ENCODE results near the gene CHRNE.

CHRNE gene

DNA sequence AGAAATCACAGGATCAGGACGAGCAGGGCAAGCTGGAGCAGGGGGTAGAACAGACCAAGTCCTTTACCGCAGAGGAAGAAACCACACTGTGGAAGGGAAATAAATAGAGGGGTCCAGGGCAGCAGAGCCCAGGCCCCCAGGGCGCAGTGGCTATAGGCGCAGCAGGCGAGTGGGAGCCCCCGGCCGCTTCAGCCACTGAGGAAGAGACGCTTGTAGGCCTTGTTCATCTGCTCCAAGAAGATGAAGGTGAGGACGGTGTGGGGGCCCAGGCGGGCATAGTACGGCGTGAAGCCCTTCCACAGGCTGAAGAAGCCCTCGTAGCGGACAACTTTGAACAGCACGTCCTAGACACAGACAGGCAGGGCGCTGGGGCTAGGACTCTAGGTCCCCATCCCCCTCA is 34.7 kb upstream of the CHRNE start:
- H3K4me1 ChIP-seq (ENCODE audit: insufficient read depth, low read length, severe bottlenecking): peaks cover 34% of the 10 kb centered on the region
- TF ChIP-seq EZH2 (IDR thresholded peaks at IDR 0.05; ENCODE audit: borderline replicate concordance, low read length) (no peak), CTCF (IDR thresholded peaks at IDR 0.05; ENCODE audit: low read length) (no peak)
- H3K4me3 ChIP-seq (ENCODE audit: low read depth, low read length, poor library complexity, severe bottlenecking): no peak overlapping the region
- H3K36me3 ChIP-seq (ENCODE audit: insufficient read depth, low read length): peaks cover 48% of the 10 kb centered on the region
- H3K27ac ChIP-seq (ENCODE audit: low read depth, low read length, poor library complexity, severe bottlenecking): no peak overlapping the region
- H3K79me2 ChIP-seq (ENCODE audit: insufficient read depth, low read length): peaks cover 16% of the 10 kb centered on the region; the same call in 1 of the 2 replicates
- no peak overlapping the region for H3K4me2 ChIP-seq (ENCODE audit: low read length)
- H3K27me3 ChIP-seq (ENCODE audit: insufficient read depth, low read length): no peaks in the 10 kb centered on the region
- no peak overlapping the region for H3K9ac ChIP-seq (ENCODE audit: low read length)
- no peaks in the 10 kb centered on the region for H3K9me3 ChIP-seq (ENCODE audit: low read length)
- H3F3A ChIP-seq (ENCODE audit: insufficient read depth, low read length): no peaks in the 10 kb centered on the region
- H3K9me2 ChIP-seq (ENCODE audit: low read depth, low read length): no peaks in the 10 kb centered on the region
- H4K20me1 ChIP-seq (ENCODE audit: insufficient read depth, low read length): no peaks in the 10 kb centered on the region
- H2AFZ ChIP-seq (ENCODE audit: low read length): no peak overlapping the region

DNA sequence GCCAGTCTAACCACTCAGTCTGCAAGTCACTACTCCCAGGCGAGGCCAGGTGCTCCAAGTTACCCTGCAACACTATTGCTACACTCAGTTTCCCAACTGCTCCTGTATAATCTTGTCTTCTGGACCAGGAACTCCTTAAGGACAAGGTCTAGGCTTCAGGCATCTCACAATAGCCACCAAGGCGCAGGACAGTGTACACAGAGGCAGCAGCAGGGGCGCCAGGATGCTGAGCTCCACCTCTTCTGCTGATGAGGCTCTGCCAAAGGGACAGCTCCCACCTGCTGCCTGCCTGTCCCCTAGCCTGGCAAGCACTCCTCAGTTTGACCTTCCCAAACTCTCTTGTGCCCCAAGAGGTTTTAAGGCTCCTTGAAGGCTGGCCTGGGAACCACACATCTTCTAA is 33.5 kb upstream of the CHRNE start:
- Histone ChIP-seq H3K79me2 (ENCODE audit: insufficient read depth, low read length) (peaks cover 16% of the 10 kb centered on the region; the same call in 1 of the 2 replicates), H3F3A (ENCODE audit: insufficient read depth, low read length) (no peaks in the 10 kb centered on the region), H3K9ac (ENCODE audit: low read length) (no peak overlapping the region), H3K9me3 (ENCODE audit: low read length) (no peaks in the 10 kb centered on the region), H3K4me2 (ENCODE audit: low read length) (no peak overlapping the region), H3K4me3 (ENCODE audit: low read depth, low read length, poor library complexity, severe bottlenecking) (no peak overlapping the region), H4K20me1 (ENCODE audit: insufficient read depth, low read length) (no peaks in the 10 kb centered on the region), H3K9me2 (ENCODE audit: low read depth, low read length) (no peaks in the 10 kb centered on the region), H3K27me3 (ENCODE audit: insufficient read depth, low read length) (no peaks in the 10 kb centered on the region), H3K4me1 (ENCODE audit: insufficient read depth, low read length, severe bottlenecking) (peaks cover 22% of the 10 kb centered on the region), H3K27ac (ENCODE audit: low read depth, low read length, poor library complexity, severe bottlenecking) (no peak overlapping the region), H2AFZ (ENCODE audit: low read length) (no peak overlapping the region), H3K36me3 (ENCODE audit: insufficient read depth, low read length) (peaks cover 37% of the 10 kb centered on the region)
- no peak for TF ChIP-seq EZH2 (IDR thresholded peaks at IDR 0.05; ENCODE audit: borderline replicate concordance, low read length)
- no peak for TF ChIP-seq CTCF (IDR thresholded peaks at IDR 0.05; ENCODE audit: low read length)

DNA sequence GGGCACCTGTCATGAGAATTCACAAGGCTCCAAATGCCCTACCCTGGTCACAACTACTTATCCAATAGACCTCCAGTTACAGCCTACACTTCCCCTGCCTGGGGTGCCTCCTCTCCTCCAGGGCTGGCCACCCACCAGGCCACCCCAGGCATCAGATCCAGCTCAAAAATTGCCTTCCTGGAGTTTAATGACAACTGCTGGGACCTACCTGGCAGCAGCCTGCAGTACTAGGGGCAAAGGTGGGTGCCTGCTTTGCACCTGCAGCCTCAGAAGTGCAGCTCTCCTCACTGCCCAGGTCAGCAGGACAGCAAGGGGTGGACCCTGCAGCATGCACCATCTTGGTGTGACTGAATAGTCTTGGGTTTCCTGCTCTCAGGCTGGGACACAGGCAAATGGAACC is 32.8 kb upstream of the CHRNE start:
- no peaks in the 10 kb centered on the region for H3K9me3 ChIP-seq (ENCODE audit: low read length)
- no peaks in the 10 kb centered on the region for H3K27me3 ChIP-seq (ENCODE audit: insufficient read depth, low read length)
- H3K4me1 ChIP-seq (ENCODE audit: insufficient read depth, low read length, severe bottlenecking): peaks cover 16% of the 10 kb centered on the region
- H3K4me2 ChIP-seq (ENCODE audit: low read length): no peak overlapping the region
- H3K9me2 ChIP-seq (ENCODE audit: low read depth, low read length): no peaks in the 10 kb centered on the region
- no peak for TF ChIP-seq CTCF (IDR thresholded peaks at IDR 0.05; ENCODE audit: low read length)
- TF ChIP-seq EZH2 (IDR thresholded peaks at IDR 0.05; ENCODE audit: borderline replicate concordance, low read length): no peak
- H3K27ac ChIP-seq (ENCODE audit: low read depth, low read length, poor library complexity, severe bottlenecking): no peak overlapping the region
- H3F3A ChIP-seq (ENCODE audit: insufficient read depth, low read length): no peaks in the 10 kb centered on the region
- H2AFZ ChIP-seq (ENCODE audit: low read length): no peak overlapping the region
- H4K20me1 ChIP-seq (ENCODE audit: insufficient read depth, low read length): no peaks in the 10 kb centered on the region
- H3K9ac ChIP-seq (ENCODE audit: low read length): no peak overlapping the region
- peaks cover 9% of the 10 kb centered on the region; the same call in 1 of the 2 replicates for H3K79me2 ChIP-seq (ENCODE audit: insufficient read depth, low read length)
- peaks cover 40% of the 10 kb centered on the region for H3K36me3 ChIP-seq (ENCODE audit: insufficient read depth, low read length)
- H3K4me3 ChIP-seq (ENCODE audit: low read depth, low read length, poor library complexity, severe bottlenecking): no peak overlapping the region
